ENCODE results near the gene ALOX5.

GRCh38 chr10:45490277-45490676, 116.3 kb downstream of the ALOX5 start:
- TF ChIP-seq POLR2A (IDR thresholded peaks at IDR 0.05) = no peak
- TF ChIP-seq CTCF (IDR thresholded peaks at IDR 0.05) = no peak
- no peak for TF ChIP-seq POLR2AphosphoS5 (IDR thresholded peaks at IDR 0.05; ENCODE audit: insufficient read depth in 1 of 2, low read depth in 1 of 2)
